BLaER1 treated with 17β-estradiol and CSF1 and Interleukin-3, amounts not matched to agents 10 nM and 100 nM (cell line): ENCODE results near the gene SERTAD2.

Source experiments
- H3K27ac ChIP-seq, 11 experiments: shearing (Covaris generic); formaldehyde crosslinking; 2 replicates each; pipeline ENCODE4 v1.8.1; 2022
- H3K27me3 ChIP-seq, 11 experiments: shearing (Covaris generic); formaldehyde crosslinking; 2 replicates each; pipeline ENCODE4 v1.8.1; 2022
- H3K36me3 ChIP-seq, 11 experiments: shearing (Covaris generic); formaldehyde crosslinking; 2 replicates each; pipeline ENCODE4 v1.8.1; 2022
- H3K4me1 ChIP-seq, 10 experiments: shearing (Covaris generic); formaldehyde crosslinking; 2 replicates each; pipeline ENCODE4 v1.8.1; 2022
- H3K4me2 ChIP-seq, 11 experiments: shearing (Covaris generic); formaldehyde crosslinking; 2 replicates each; pipeline ENCODE4 v1.8.1; 2022
- H3K4me3 ChIP-seq, 10 experiments: shearing (Covaris generic); formaldehyde crosslinking; 2 replicates each; pipeline ENCODE4 v1.8.1; 2022
- H3K9ac ChIP-seq, 11 experiments: shearing (Covaris generic); formaldehyde crosslinking; 2 replicates each; pipeline ENCODE4 v1.8.1; 2022
- H3K9me3 ChIP-seq, 11 experiments: shearing (Covaris generic); formaldehyde crosslinking; replicated peaks in 1 of 11; 2 replicates each; pipeline ENCODE4 v1.8.1; 2022
- H4K20me1 ChIP-seq, 11 experiments: shearing (Covaris generic); formaldehyde crosslinking; 2 replicates each; pipeline ENCODE4 v1.8.1; 2022
- Cebpa-rat ChIP-seq, 11 experiments: shearing (Covaris generic); IDR thresholded peaks; 2 replicates each; pipeline ENCODE4 v1.8.1; 2022

Gene SERTAD2

GRCh38 chr2:64637931-64638330 is 15.8 kb downstream of the SERTAD2 start:
- Histone ChIP-seq H3K27ac (peak overlapping the region in 9 of 11 experiments; percentile 56 to 81 (median 78); a peak in 14 of 22 replicates), H3K4me2 (peak overlapping the region; percentile 67 to 87 (median 78)), H3K36me3 (peaks cover 28 to 42% (median 34%) of the 10 kb centered on the region in 11 experiments), H3K4me3 (no peak overlapping the region), H3K27me3 (no peaks in the 10 kb centered on the region), H3K9me3 (no peaks in the 10 kb centered on the region), H3K4me1 (peaks cover 35 to 69% (median 51%) of the 10 kb centered on the region in 10 experiments), H4K20me1 (peaks cover 8 to 88% (median 49%) of the 10 kb centered on the region in 11 experiments; a peak in 15 of 22 replicates), H3K9ac (peak overlapping the region in 4 of 11 experiments; percentile 13 to 68 (median 62); a peak in 5 of 22 replicates)
- no peak for TF ChIP-seq Cebpa-rat (IDR thresholded peaks at IDR 0.05)

DNA sequence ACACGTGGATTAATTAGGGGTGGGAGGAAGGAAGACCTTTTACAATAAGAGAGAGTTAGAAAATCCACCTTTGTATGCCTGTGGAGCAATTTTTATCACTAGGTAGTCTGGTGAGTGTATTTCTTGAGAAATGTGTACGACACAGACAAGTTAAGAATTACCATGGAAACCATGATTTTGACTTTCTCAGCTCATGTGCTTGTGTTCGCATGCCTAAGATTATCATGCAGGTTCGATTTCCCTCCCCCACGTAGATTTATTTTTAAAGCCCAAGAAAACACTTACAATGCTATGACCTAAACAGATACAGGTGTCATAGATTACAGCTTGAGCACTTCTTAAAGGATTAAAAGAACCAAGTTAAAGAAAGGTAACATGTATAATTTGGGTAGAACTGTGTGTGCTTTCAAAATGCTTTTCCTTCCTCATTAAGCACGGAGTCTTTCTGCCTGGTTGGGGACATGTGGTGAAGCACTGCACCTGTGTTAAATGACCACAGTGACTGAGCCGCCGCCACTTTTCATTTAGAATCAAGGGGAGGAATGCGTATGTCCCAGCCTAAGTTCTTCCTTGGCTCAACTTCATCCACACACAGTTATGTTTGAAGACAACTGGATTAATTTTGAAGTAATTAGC is 16.6 kb downstream of the SERTAD2 start:
- H3K4me1 ChIP-seq, result peaks cover 29 to 63% (median 46%) of the 10 kb centered on the region in 10 experiments
- H3K9ac ChIP-seq, result peak overlapping the region in 9 of 11 experiments; percentile 15 to 68 (median 58); a peak in 12 of 22 replicates
- TF ChIP-seq Cebpa-rat (IDR thresholded peaks at IDR 0.05), result no peak
- H3K4me3 ChIP-seq, result peak overlapping the region in 6 of 10 experiments; percentile 6 to 43 (median 28); a peak in 6 of 20 replicates
- H3K36me3 ChIP-seq, result peaks cover 32 to 50% (median 41%) of the 10 kb centered on the region in 11 experiments
- H3K27me3 ChIP-seq, result no peaks in the 10 kb centered on the region
- peak overlapping the region in 10 of 11 experiments; percentile 43 to 81 (median 78); a peak in 19 of 22 replicates for H3K27ac ChIP-seq
- peaks cover 8 to 88% (median 42%) of the 10 kb centered on the region in 11 experiments; a peak in 14 of 22 replicates for H4K20me1 ChIP-seq
- H3K4me2 ChIP-seq, result peak overlapping the region; percentile 67 to 87 (median 78)
- no peaks in the 10 kb centered on the region for H3K9me3 ChIP-seq

- Histone ChIP-seq H3K27me3 (no peaks in the 10 kb centered on the region), H3K27ac (peak overlapping the region; percentile 1 to 81 (median 77); a peak in 20 of 22 replicates), H3K36me3 (peaks cover 35 to 50% (median 40%) of the 10 kb centered on the region in 11 experiments), H3K4me1 (peaks cover 29 to 54% (median 44%) of the 10 kb centered on the region in 10 experiments), H3K4me3 (peak overlapping the region in 6 of 10 experiments; percentile 6 to 43 (median 28); a peak in 8 of 20 replicates), H3K4me2 (peak overlapping the region; percentile 67 to 87 (median 78)), H3K9ac (peak overlapping the region in 10 of 11 experiments; percentile 15 to 68 (median 56); a peak in 18 of 22 replicates), H4K20me1 (peaks cover 8 to 84% (median 34%) of the 10 kb centered on the region in 11 experiments; a peak in 14 of 22 replicates), H3K9me3 (no peaks in the 10 kb centered on the region)
- 0 out of 22 replicates have a peak, but pooled peaks of 1 of the 11 experiments have one; percentile 42 for TF ChIP-seq Cebpa-rat (IDR thresholded peaks at IDR 0.05)
These were observed 17.5 kb downstream of the SERTAD2 start for GRCh38 chr2:64635976-64636911.

DNA sequence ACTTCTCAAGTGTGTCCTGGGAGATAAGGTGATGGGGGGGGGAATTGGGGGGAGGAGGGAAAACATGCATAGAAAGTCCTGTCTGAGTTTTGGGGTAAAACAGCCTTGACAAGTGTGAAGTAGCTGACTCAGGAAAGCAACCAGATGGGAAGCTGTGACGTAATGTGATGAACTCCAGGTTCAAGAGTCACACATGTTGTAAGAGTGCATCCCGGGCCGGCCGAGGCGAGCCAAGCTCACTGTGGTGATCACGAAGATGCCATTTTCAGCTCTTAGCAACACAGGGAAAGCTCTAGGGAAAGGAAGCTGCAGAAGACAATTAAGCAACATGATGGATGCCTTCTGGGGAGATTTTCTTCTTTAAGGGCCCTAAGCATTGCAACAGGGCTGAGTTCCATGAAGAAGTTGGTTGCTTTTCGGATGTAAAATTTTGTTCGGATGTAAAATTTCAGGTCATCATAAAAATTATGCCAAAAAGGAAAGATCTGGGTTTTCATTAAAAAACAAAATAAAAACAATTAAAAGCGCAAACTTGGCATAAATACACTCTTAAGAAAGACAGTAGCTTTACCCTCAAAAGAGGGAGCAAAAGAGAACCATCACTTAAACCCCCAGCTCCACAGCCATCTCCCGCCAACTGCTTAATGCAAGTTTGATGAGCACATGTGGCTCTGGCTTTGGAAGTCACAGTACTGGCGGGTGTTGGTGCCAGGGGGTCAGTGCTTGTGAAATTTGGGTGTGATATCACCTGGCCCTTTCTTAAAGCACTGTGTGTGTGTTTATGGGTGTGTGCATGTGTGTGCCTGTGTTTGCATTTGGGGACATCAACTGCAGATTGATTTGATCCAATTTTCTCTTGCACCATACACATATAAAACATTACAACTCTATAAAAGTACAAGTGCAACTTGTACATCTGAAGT is 19.1 kb downstream of the SERTAD2 start:
- Histone ChIP-seq H3K36me3 (peaks cover 39 to 57% (median 45%) of the 10 kb centered on the region in 11 experiments), H3K4me3 (no peak overlapping the region), H3K9me3 (no peaks in the 10 kb centered on the region), H4K20me1 (peaks cover 0 to 69% (median 19%) of the 10 kb centered on the region in 11 experiments; a peak in 11 of 22 replicates), H3K27me3 (no peaks in the 10 kb centered on the region), H3K9ac (no peak overlapping the region), H3K4me1 (peaks cover 29 to 43% (median 39%) of the 10 kb centered on the region in 10 experiments), H3K27ac (no peak overlapping the region), H3K4me2 (peak overlapping the region in 1 of 11 experiments; percentile 5; a peak in 2 of 22 replicates)
- TF ChIP-seq Cebpa-rat (IDR thresholded peaks at IDR 0.05), result no peak

- Histone ChIP-seq H3K36me3 (peaks cover 39 to 57% (median 45%) of the 10 kb centered on the region in 11 experiments), H3K9ac (no peak overlapping the region), H3K27me3 (no peaks in the 10 kb centered on the region), H4K20me1 (peaks cover 0 to 54% (median 9%) of the 10 kb centered on the region in 11 experiments; a peak in 11 of 22 replicates), H3K9me3 (no peaks in the 10 kb centered on the region), H3K27ac (no peak overlapping the region), H3K4me3 (no peak overlapping the region), H3K4me1 (peaks cover 25 to 35% (median 29%) of the 10 kb centered on the region in 10 experiments), H3K4me2 (no peak overlapping the region)
- no peak for TF ChIP-seq Cebpa-rat (IDR thresholded peaks at IDR 0.05)
These were observed 20.6 kb downstream of the SERTAD2 start for GRCh38 chr2:64632835-64633819.

- Histone ChIP-seq H3K4me3 (no peak overlapping the region), H3K4me2 (no peak overlapping the region), H3K27me3 (no peaks in the 10 kb centered on the region), H3K27ac (no peak overlapping the region), H3K36me3 (peaks cover 39 to 57% (median 45%) of the 10 kb centered on the region in 11 experiments), H3K4me1 (peaks cover 12 to 24% (median 16%) of the 10 kb centered on the region in 10 experiments), H4K20me1 (peaks cover 0 to 41% (median 0%) of the 10 kb centered on the region in 11 experiments; a peak in 3 of 22 replicates), H3K9ac (no peak overlapping the region), H3K9me3 (no peaks in the 10 kb centered on the region)
- no peak for TF ChIP-seq Cebpa-rat (IDR thresholded peaks at IDR 0.05)
These were observed 21.9 kb downstream of the SERTAD2 start for GRCh38 chr2:64631771-64632170.

- Histone ChIP-seq H3K27ac (no peak overlapping the region), H3K36me3 (peaks cover 33 to 52% (median 40%) of the 10 kb centered on the region in 11 experiments), H3K27me3 (no peaks in the 10 kb centered on the region), H3K9ac (no peak overlapping the region), H3K4me1 (peaks cover 1 to 23% (median 13%) of the 10 kb centered on the region in 10 experiments; a peak in 19 of 20 replicates), H3K4me2 (no peak overlapping the region), H3K4me3 (no peak overlapping the region), H4K20me1 (peaks cover 0 to 34% (median 0%) of the 10 kb centered on the region in 11 experiments; a peak in 3 of 22 replicates), H3K9me3 (no peaks in the 10 kb centered on the region)
- TF ChIP-seq Cebpa-rat (IDR thresholded peaks at IDR 0.05), result no peak
These were observed 23.0 kb downstream of the SERTAD2 start for GRCh38 chr2:64630752-64631151.
